ENCODE measurements around the gene CH25H.

The CH25H gene

DNA sequence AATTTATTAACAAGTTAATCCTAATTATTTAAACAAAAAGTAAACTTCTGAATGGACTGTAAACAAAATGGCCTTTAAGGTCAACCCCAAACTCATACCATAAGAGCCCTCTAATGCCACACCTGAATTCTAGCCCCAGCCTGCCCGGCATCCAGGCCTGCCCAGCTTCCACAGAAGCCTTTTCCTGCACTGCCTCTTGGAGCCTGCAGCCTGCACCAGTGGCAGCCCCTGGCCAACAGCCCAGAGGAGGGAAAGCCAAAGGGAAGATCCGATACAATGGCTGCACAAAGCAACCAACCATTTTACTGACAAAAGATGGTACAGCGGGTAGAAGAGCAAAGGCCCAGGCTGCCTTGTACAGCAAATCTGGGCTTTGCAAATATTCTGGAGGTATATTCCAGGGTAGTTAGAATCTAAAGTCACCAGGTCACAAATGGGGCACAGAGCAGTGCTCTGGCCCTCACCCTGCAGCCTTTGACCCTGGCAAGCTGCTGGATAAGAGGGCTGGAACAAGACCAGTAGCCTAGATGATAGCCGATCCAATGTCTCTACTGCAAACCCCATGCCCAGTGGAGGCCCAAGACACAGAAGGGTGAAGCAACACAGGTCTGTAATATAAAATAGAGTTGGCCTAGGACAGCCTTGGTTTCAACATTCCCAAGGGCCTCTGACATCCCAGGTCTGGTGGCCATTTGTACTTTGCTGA lies 12.5 kb upstream of the CH25H start:
- no peak overlapping the region for H3K4me3 ChIP-seq
- H3K27me3 ChIP-seq: no peaks in the 10 kb centered on the region
- DNase-seq: no peak
- peaks cover 0 to 6% (median 1%) of the 10 kb centered on the region in 4 donors for H3K4me1 ChIP-seq
- no peak overlapping the region for H3K27ac ChIP-seq
- no peaks in the 10 kb centered on the region for H3K9me3 ChIP-seq
- intact Hi-C loops (cut with DNase I; ENCODE audit: low total_unique reads): loop anchor here (10.0 kb wide), 1 partner anchor 285 kb away; no protein-coding TSS in a partner anchor
- peaks cover 10 to 17% (median 10%) of the 10 kb centered on the region in 3 donors for H3K36me3 ChIP-seq
- TF ChIP-seq, protein P1, sequence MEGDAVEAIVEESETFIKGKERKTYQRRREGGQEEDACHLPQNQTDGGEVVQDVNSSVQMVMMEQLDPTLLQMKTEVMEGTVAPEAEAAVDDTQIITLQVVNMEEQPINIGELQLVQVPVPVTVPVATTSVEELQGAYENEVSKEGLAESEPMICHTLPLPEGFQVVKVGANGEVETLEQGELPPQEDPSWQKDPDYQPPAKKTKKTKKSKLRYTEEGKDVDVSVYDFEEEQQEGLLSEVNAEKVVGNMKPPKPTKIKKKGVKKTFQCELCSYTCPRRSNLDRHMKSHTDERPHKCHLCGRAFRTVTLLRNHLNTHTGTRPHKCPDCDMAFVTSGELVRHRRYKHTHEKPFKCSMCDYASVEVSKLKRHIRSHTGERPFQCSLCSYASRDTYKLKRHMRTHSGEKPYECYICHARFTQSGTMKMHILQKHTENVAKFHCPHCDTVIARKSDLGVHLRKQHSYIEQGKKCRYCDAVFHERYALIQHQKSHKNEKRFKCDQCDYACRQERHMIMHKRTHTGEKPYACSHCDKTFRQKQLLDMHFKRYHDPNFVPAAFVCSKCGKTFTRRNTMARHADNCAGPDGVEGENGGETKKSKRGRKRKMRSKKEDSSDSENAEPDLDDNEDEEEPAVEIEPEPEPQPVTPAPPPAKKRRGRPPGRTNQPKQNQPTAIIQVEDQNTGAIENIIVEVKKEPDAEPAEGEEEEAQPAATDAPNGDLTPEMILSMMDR (IDR thresholded peaks at IDR 0.05): no peak

DNA sequence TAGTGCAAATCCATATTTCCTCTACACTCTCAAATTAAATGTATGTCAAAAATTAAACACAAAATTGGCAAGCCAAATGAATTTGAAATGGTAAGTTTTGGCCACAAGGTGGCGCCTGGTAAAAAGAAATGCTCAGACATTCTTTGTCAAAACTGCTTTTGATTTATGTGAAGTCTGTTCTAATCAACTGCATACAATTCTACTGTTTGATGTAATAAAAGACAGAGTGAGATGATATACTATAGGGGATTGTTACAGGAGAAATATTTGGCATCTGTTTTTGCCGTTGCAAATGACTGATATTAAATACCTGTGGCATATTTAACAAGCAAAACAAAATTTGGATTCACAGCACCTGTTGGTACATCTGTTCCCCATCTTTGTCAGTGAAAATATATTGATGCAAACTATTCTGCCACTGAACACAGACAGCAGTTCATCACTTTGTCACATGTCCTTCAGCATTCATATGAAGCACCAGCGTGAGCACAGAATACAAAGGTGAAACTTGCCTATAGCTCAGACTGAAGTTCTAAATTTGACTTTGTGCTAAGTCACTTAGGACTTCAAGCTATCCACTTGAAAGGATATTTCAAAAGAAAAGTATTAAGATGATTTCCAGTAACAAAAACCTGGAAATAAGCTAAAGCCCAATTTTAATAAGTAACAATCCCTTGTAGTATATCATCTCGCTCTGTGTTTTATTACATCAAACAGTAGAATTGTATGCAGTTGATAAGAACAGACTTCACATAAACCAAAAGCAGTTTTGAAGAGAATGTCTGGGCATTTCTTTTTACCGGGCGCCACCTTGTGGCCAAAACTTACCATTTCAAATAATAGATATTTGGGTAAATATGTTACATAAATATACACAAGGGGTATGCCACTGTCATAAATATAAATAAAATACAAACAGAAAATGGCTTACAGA lies 10.2 kb upstream of the CH25H start:
- intact Hi-C loops (cut with DNase I; ENCODE audit: low total_unique reads): loop anchor here (10.0 kb wide), 1 partner anchor 283 kb away; no protein-coding TSS in a partner anchor
- Histone ChIP-seq H3K4me1 (peaks cover 0 to 6% (median 1%) of the 10 kb centered on the region in 4 donors), H3K27ac (peak overlapping the region; percentile 41 to 45), H3K36me3 (peaks cover 12 to 19% (median 16%) of the 10 kb centered on the region in 3 donors), H3K27me3 (no peaks in the 10 kb centered on the region), H3K9me3 (no peaks in the 10 kb centered on the region), H3K4me3 (no peak overlapping the region)
- TF ChIP-seq, protein P1 (IDR thresholded peaks at IDR 0.05): peak; percentile 68 to 69
- no peak for DNase-seq

DNA sequence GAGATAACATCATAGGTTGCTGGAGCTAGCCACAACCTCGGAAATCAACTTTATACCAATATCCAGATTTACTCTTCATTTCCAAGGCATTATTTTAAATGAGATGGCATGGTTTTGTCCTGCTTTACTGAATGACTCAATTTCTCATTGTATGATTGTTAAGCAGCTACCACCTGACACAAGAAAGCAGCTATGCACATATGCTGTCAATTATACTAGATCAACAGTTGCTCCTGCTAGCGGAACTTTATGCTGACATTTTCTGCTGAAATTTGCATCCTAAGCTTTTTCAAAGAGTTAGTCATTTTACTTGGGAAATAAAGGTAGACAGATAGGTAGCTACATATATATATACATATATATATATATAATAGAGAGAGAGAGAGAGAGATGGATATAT lies 8.9 kb upstream of the CH25H start:
- Histone ChIP-seq H3K36me3 (peaks cover 12 to 19% (median 16%) of the 10 kb centered on the region in 3 donors), H3K27me3 (no peaks in the 10 kb centered on the region), H3K27ac (no peak overlapping the region), H3K4me3 (no peak overlapping the region), H3K9me3 (no peaks in the 10 kb centered on the region), H3K4me1 (peaks cover 0 to 6% (median 1%) of the 10 kb centered on the region in 4 donors)
- intact Hi-C loops (cut with DNase I; ENCODE audit: low total_unique reads): loop anchor here (10.0 kb wide), 1 partner anchor 281 kb away; no protein-coding TSS in a partner anchor
- TF ChIP-seq, protein P1 (IDR thresholded peaks at IDR 0.05): no peak
- DNase-seq: no peak

DNA sequence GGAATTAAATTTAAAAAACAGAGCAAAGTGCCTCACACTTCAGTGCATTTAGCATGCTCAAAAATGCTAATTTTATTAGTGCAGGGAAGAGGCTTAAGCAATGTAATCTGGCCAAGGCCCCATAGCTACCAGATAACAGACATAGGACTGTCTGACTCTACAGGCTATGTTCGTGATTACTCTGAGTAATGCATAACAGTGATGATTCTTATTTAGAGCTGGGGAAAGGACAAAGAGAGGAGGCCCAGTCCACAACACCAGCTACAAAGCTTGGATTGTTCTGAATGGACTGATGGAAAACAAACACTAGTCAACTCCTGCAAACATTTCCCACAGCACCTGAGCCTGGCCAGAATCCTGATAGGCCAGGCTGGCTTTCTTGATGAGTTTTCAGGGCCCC lies 8.4 kb upstream of the CH25H start:
- Histone ChIP-seq H3K4me1 (peaks cover 0 to 6% (median 1%) of the 10 kb centered on the region in 4 donors), H3K9me3 (no peaks in the 10 kb centered on the region), H3K27me3 (no peaks in the 10 kb centered on the region), H3K36me3 (peaks cover 12 to 19% (median 16%) of the 10 kb centered on the region in 3 donors), H3K4me3 (no peak overlapping the region), H3K27ac (no peak overlapping the region)
- TF ChIP-seq, protein P1 (IDR thresholded peaks at IDR 0.05): no peak
- intact Hi-C loops (cut with DNase I; ENCODE audit: low total_unique reads): loop anchor here (2.0 to 10.0 kb wide), 2 partner anchors 185 to 281 kb away; no protein-coding TSS in a partner anchor
- no peak for DNase-seq

DNA sequence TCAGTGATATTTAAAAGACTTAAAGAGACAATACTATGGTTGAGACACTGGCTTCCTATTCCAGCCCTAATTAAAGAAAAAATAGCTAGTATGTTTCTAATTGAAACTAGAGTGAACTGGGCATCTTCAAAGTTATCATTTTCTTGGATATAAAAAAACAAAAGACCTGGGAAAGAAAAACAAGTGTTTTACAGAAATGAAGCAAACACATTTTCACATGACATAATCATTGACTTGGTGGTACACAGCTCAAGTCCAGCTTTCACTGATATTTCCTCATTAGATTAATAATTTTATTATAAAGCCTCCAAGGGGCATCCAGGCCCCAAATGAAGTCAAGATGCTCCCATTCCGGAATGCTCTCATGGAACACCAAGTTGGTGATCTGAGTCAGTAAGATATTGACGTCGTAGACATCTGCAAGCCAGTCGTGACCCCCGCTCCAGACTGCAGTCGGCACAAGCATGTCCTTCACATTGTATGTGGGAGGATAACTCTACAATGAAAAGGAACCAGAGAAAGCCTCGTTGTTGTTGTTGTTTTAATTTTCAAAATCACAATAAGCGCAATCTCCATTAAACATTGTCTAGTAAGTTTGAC lies 7.5 kb upstream of the CH25H start:
- intact Hi-C loops (cut with DNase I; ENCODE audit: low total_unique reads): loop anchor here (2.0 to 10.0 kb wide), 2 partner anchors 184 to 280 kb away; no protein-coding TSS in a partner anchor
- TF ChIP-seq, protein P1 (IDR thresholded peaks at IDR 0.05): no peak
- H3K4me3 ChIP-seq: no peak overlapping the region
- H3K36me3 ChIP-seq: peaks cover 12 to 16% (median 12%) of the 10 kb centered on the region in 3 donors
- H3K27ac ChIP-seq: no peak overlapping the region
- H3K4me1 ChIP-seq: peaks cover 0 to 6% (median 1%) of the 10 kb centered on the region in 4 donors
- no peak for DNase-seq
- no peaks in the 10 kb centered on the region for H3K9me3 ChIP-seq
- H3K27me3 ChIP-seq: no peaks in the 10 kb centered on the region
